Loucy (cell line): ENCODE measurements around the gene FGF14.

ENCODE experiments used
- EZH2phosphoT487 ChIP-seq: fragments of 200-600 bp; IDR thresholded peaks from 2 replicates; pipeline ENCODE4 v1.6.1; 2018; ENCODE audit warnings: antibody characterized with exemption, mild to moderate bottlenecking, moderate library complexity, borderline replicate concordance
- TF ChIP-seq, protein P1 (sequence below): fragments of 200-600 bp; sonication (generic); conservative IDR thresholded peaks from 2 replicates; pipeline ENCODE4 v1.5.1; 2014; ENCODE audit warnings: mild to moderate bottlenecking, antibody characterized with exemption, low read length

GRCh38 chr13:102399791-102400674, 1.8 kb downstream of the FGF14 start:
- TF ChIP-seq, protein P1, sequence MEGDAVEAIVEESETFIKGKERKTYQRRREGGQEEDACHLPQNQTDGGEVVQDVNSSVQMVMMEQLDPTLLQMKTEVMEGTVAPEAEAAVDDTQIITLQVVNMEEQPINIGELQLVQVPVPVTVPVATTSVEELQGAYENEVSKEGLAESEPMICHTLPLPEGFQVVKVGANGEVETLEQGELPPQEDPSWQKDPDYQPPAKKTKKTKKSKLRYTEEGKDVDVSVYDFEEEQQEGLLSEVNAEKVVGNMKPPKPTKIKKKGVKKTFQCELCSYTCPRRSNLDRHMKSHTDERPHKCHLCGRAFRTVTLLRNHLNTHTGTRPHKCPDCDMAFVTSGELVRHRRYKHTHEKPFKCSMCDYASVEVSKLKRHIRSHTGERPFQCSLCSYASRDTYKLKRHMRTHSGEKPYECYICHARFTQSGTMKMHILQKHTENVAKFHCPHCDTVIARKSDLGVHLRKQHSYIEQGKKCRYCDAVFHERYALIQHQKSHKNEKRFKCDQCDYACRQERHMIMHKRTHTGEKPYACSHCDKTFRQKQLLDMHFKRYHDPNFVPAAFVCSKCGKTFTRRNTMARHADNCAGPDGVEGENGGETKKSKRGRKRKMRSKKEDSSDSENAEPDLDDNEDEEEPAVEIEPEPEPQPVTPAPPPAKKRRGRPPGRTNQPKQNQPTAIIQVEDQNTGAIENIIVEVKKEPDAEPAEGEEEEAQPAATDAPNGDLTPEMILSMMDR = no peak
- TF ChIP-seq EZH2phosphoT487 = no peak
